GM12878 (cell line): ENCODE measurements around the gene CCDC197. TPM values are rescaled to one million over a fixed set of nuclear protein-coding genes. Genes with fewer than 3 reads are reported as not detected.

Source experiments
- ATAC-seq: fragments of 200-7000 bp; cut with Tn5 transposase; 3 replicates; pipeline ENCODE4 v1.9.1; 2020; ENCODE audit warnings: mild to moderate bottlenecking, moderate library complexity
- BruUV-seq: library from RNA; stranded (reverse); fragments of 400-500 nt; replicated peaks from 2 replicates; lab custom pipeline; 2021; lab: Mats Ljungman, UMichigan
- CTCF ChIA-PET: fragments of 300-600 bp; sonication (Branson Sonifier 250); formaldehyde crosslinking; extraction: SDS; loops from one replicate; lab custom pipeline; 2021; ENCODE audit warnings: inconsistent platforms; lab: Yijun Ruan, JAX
- POLR2A ChIA-PET: fragments of 350-600 bp; formaldehyde crosslinking; extraction: SDS; loops from one replicate; lab custom pipeline; 2021; ENCODE audit warnings: inconsistent platforms; lab: Charles Lee
- RAD21 ChIA-PET: fragments of 300-600 bp; sonication (Branson Sonifier 250); formaldehyde crosslinking; loops from one replicate; lab custom pipeline; 2023; ENCODE audit warnings: antibody characterized with exemption; ENCODE audit not compliant: unreplicated experiment; lab: Charles Lee
- SMC1A ChIA-PET: fragments of 300-600 bp; sonication (Branson Sonifier 250); formaldehyde crosslinking; loops from one replicate; lab custom pipeline; 2023; ENCODE audit not compliant: unreplicated experiment, uncharacterized antibody; lab: Charles Lee
- DNase-seq: peaks from one replicate; pipeline ENCODE4 v3.0.0-alpha.2; 2011; ENCODE audit warnings: low read depth, low spot score
- FAIRE-seq: peaks from 3 replicates; lab custom pipeline; 2011; peaks lifted over from hg19 to GRCh38; lab: Jason Lieb, UNC
- H2AFZ ChIP-seq: 2 replicates; pipeline ENCODE4 v1.6.0; 2011; ENCODE audit warnings: low read depth, low read length, control low read depth; ENCODE audit not compliant: control insufficient read depth
- H3K27ac ChIP-seq: 2 replicates; pipeline ENCODE4 v1.5.1; 2011; ENCODE audit warnings: control low read depth; ENCODE audit not compliant: control insufficient read depth, insufficient read depth
- H3K27me3 ChIP-seq, 2 experiments: replicated peaks in 1 of 2; 2 replicates each; pipeline versions ENCODE4 v1.6.0 to v1.6.1; 2011; ENCODE audit warnings: low read length in 1 of 2; ENCODE audit not compliant: control insufficient read depth in 2 of 2, insufficient read depth in 2 of 2
- H3K36me3 ChIP-seq, 2 experiments: 2 replicates each; pipeline ENCODE4 v1.5.1; 2011; ENCODE audit warnings: low read length in 1 of 2; ENCODE audit not compliant: control insufficient read depth in 2 of 2, insufficient read depth in 2 of 2
- H3K4me1 ChIP-seq: 2 replicates; pipeline ENCODE4 v1.6.1; 2011; ENCODE audit warnings: mild to moderate bottlenecking, low read length, moderate library complexity, mixed read lengths; ENCODE audit not compliant: control insufficient read depth, insufficient read depth
- H3K4me2 ChIP-seq: 2 replicates; pipeline ENCODE4 v1.6.0; 2011; ENCODE audit warnings: control low read depth; ENCODE audit not compliant: control insufficient read depth, insufficient read depth
- H3K4me3 ChIP-seq: fragments of 200-600 bp; sonication (generic); 2 replicates; pipeline ENCODE4 v1.5.1; 2016
- H3K79me2 ChIP-seq: 2 replicates; pipeline ENCODE4 v1.6.0; 2011; ENCODE audit warnings: low read length; ENCODE audit not compliant: control insufficient read depth, insufficient read depth
- H3K9ac ChIP-seq: 2 replicates; pipeline ENCODE4 v1.8.0; 2011; ENCODE audit warnings: low read length, control low read depth, mixed read lengths; ENCODE audit not compliant: control insufficient read depth, insufficient read depth
- H3K9me3 ChIP-seq: replicated peaks from 3 replicates; pipeline ENCODE4 v1.5.1; 2011; ENCODE audit warnings: mild to moderate bottlenecking, low read length; ENCODE audit not compliant: control insufficient read depth, insufficient read depth
- H4K20me1 ChIP-seq: 2 replicates; pipeline ENCODE4 v1.6.0; 2011; ENCODE audit not compliant: control insufficient read depth, insufficient read depth
- HDAC6 ChIP-seq: fragments of 200-600 bp; sonication (generic); IDR thresholded peaks from one replicate; pipeline ENCODE4 v1.8.0; 2017; ENCODE audit warnings: antibody characterized with exemption; ENCODE audit not compliant: unreplicated experiment
- HDGF ChIP-seq: fragments of 450-650 bp; IDR thresholded peaks from 2 replicates; pipeline ENCODE4 v1.6.1; 2016; ENCODE audit warnings: antibody characterized with exemption
- MEF2B ChIP-seq: fragments of 450-650 bp; IDR thresholded peaks from 2 replicates; pipeline ENCODE4 v1.6.1; 2018; ENCODE audit warnings: mild to moderate bottlenecking, moderate library complexity; ENCODE audit not compliant: partially characterized antibody, poor library complexity, severe bottlenecking
- SIX5 ChIP-seq: IDR thresholded peaks from 2 replicates; pipeline ENCODE4 v1.6.1; 2011; ENCODE audit warnings: mild to moderate bottlenecking, low read depth, low read length, moderate library complexity; ENCODE audit not compliant: severe bottlenecking
- STAT1 ChIP-seq: fragments of 450-650 bp; conservative IDR thresholded peaks from 2 replicates; pipeline ENCODE4 v1.6.1; 2014; ENCODE audit warnings: antibody characterized with exemption, mild to moderate bottlenecking
- TCF3 ChIP-seq: IDR thresholded peaks from 2 replicates; pipeline ENCODE4 v1.6.1; 2012; ENCODE audit warnings: low read depth, mild to moderate bottlenecking, low read length, borderline replicate concordance; ENCODE audit not compliant: insufficient read depth
- USF2 ChIP-seq: IDR thresholded peaks from 2 replicates; pipeline ENCODE4 v1.6.1; 2011; ENCODE audit warnings: low read depth, low read length, improper control_type of control experiment, borderline replicate concordance
- WGBS: methylation state at CpG from one replicate; pipeline ENCODE4 v1.1.6; 2016; ENCODE audit warnings: low lambda C conversion rate; ENCODE audit not compliant: insufficient replicate concordance, insufficient coverage; ENCODE audit errors: missing lambda C conversion rate; 5-methylcytosine and 5-hydroxymethylcytosine counted together
- in situ Hi-C: fragments of 300-500 bp; cut with MboI; formaldehyde crosslinking; loops from 9 replicates; pipeline ENCODE4 v1.14.3; 2018; ENCODE audit warnings: mixed read lengths
- intact Hi-C: fragments of 100-400 bp; cut with micrococcal nuclease; formaldehyde crosslinking; loops from one replicate; pipeline ENCODE4 v1.14.2; 2022; ENCODE audit not compliant: unreplicated experiment
- polyA plus RNA-seq, 11 experiments: library from polyadenylated mRNA; depleted of rRNA in 4 of 11; unstranded in 6 of 11; stranded (reverse) in 5 of 11; fragments of >200 nt; fragmentation: Nextera tagmentation in 4 of 11; fragmentation: Illumina TruSeq in 1 of 11; extraction: Ambion mirVana in 4 of 11; extraction: Trizol in 1 of 11; gene quantifications; 1 replicate in 1 of 11; 2 replicates in 10 of 11; pipeline versions ENCODE4 v1.2.1 to v1.2.3, GENCODE V29; 2011 to 2016; ENCODE audit warnings: inconsistent platforms in 2 of 11, missing spikeins in 2 of 11, low read depth in 1 of 11
- total RNA-seq, 4 experiments: library from RNA; depleted of rRNA in 3 of 4; stranded (reverse); fragments of >200 nt in 3 of 4; fragmentation: Illumina TruSeq in 1 of 4; extraction: Trizol in 1 of 4; gene quantifications; 2 replicates each; pipeline versions ENCODE4 v1.2.1 to v1.2.3, GENCODE V29; 2013 to 2021

CCDC197 gene
- total and polyA plus RNA-seq, 10 of the 15 experiments (the other 5 are each of a cell fraction or from before 2014, with no cell fraction given), result 0.12 TPM; not detected in 9

- DNase-seq (no peak), ATAC-seq (no peak), FAIRE-seq (no peak)
- POLR2A ChIA-PET, result interaction anchor here (0.9 kb wide), 1 partner anchor 22 kb away, joined by 3 read pairs; no protein-coding TSS in a partner anchor
- CTCF ChIA-PET, result interaction anchor here (20.4 to 20.8 kb wide), 2 partner anchors 13 to 47 kb away, joined by 343 to 399 read pairs; partner anchors contain the start of gene CCDC197
- 58% methylated on average over 9 of the region's 9 CpGs for WGBS
- in situ Hi-C loops, result no loop called here
- no TSS peak for BruUV-seq
- Histone ChIP-seq H3K9ac (no peak overlapping the region), H4K20me1 (no peaks in the 10 kb centered on the region), H3K79me2 (no peaks in the 10 kb centered on the region), H3K27ac (no peak overlapping the region), H3K36me3 (no peaks in the 10 kb centered on the region), H3K4me3 (no peak overlapping the region), H3K9me3 (no peaks in the 10 kb centered on the region), H3K4me2 (no peak overlapping the region), H3K4me1 (peaks cover 19% of the 10 kb centered on the region), H2AFZ (no peak overlapping the region), H3K27me3 (no peaks in the 10 kb centered on the region)
- TF ChIP-seq TCF3 (no peak), STAT1 (no peak), HDGF (no peak), SIX5 (no peak), HDAC6 (no peak), MEF2B (no peak), USF2 (no peak)
- RAD21 ChIA-PET, result interaction anchor here (0.7 to 2.3 kb wide), 5 partner anchors 13 to 47 kb away, joined by 3 to 9 read pairs (median 3); no protein-coding TSS in a partner anchor
- intact Hi-C loops, result no loop called here
- SMC1A ChIA-PET, result interaction anchor here (0.7 to 20.2 kb wide), 3 partner anchors 11 to 32 kb away, joined by 3 to 409 read pairs (median 11); no protein-coding TSS in a partner anchor
Observed at GRCh38 chr14:93986955-93987354, 10.1 kb upstream of the CCDC197 start.
